Neuron (in vitro differentiated cells): ENCODE measurements around the gene TRMO.

Experiments used
- H2AFZ ChIP-seq: one replicate; pipeline ENCODE4 v1.6.1; 2013; ENCODE audit warnings: low read depth, mild to moderate bottlenecking, inconsistent platforms, low read length, moderate library complexity
- H3K27me3 ChIP-seq: one replicate; pipeline ENCODE4 v1.6.1; 2013; ENCODE audit warnings: low read length; ENCODE audit not compliant: insufficient read depth
- H3K36me3 ChIP-seq: one replicate; pipeline ENCODE4 v1.6.1; 2013; ENCODE audit warnings: low read length; ENCODE audit not compliant: insufficient read depth
- H3K4me1 ChIP-seq: one replicate; pipeline ENCODE4 v1.6.1; 2013; ENCODE audit warnings: low read length; ENCODE audit not compliant: insufficient read depth
- H3K4me3 ChIP-seq: 2 replicates; pipeline ENCODE4 v1.5.1; 2013; ENCODE audit warnings: mild to moderate bottlenecking, low read length, moderate library complexity
- H3K9me3 ChIP-seq: one replicate; pipeline ENCODE4 v1.6.1; 2013; ENCODE audit warnings: low read length

TRMO gene

GRCh38 chr9:97889941-97890887 is 32.1 kb downstream of the TRMO start:
- Histone ChIP-seq H2AFZ (no peak overlapping the region), H3K36me3 (no peaks in the 10 kb centered on the region), H3K4me1 (peaks cover 18% of the 10 kb centered on the region), H3K27me3 (no peaks in the 10 kb centered on the region), H3K9me3 (peaks cover 2% of the 10 kb centered on the region), H3K4me3 (no peak overlapping the region)

GRCh38 chr9:97880336-97880735 is 42.0 kb downstream of the TRMO start:
- Histone ChIP-seq H2AFZ (no peak overlapping the region), H3K9me3 (peaks cover 2% of the 10 kb centered on the region), H3K36me3 (no peaks in the 10 kb centered on the region), H3K27me3 (no peaks in the 10 kb centered on the region), H3K4me3 (no peak overlapping the region), H3K4me1 (no peaks in the 10 kb centered on the region)

- Histone ChIP-seq H3K4me3 (no peak overlapping the region), H2AFZ (no peak overlapping the region), H3K27me3 (no peaks in the 10 kb centered on the region), H3K9me3 (peaks cover 1% of the 10 kb centered on the region), H3K4me1 (no peaks in the 10 kb centered on the region), H3K36me3 (no peaks in the 10 kb centered on the region)
These were observed 46.2 kb downstream of the TRMO start for GRCh38 chr9:97876061-97876460.

- peaks cover 3% of the 10 kb centered on the region for H3K27me3 ChIP-seq
- no peak overlapping the region for H2AFZ ChIP-seq
- no peaks in the 10 kb centered on the region for H3K36me3 ChIP-seq
- peaks cover 1% of the 10 kb centered on the region for H3K9me3 ChIP-seq
- no peaks in the 10 kb centered on the region for H3K4me1 ChIP-seq
- H3K4me3 ChIP-seq, result no peak overlapping the region
These were observed 47.2 kb downstream of the TRMO start for GRCh38 chr9:97875111-97875510.

- no peak overlapping the region for H3K4me3 ChIP-seq
- peaks cover 3% of the 10 kb centered on the region for H3K27me3 ChIP-seq
- no peaks in the 10 kb centered on the region for H3K4me1 ChIP-seq
- no peaks in the 10 kb centered on the region for H3K36me3 ChIP-seq
- no peak overlapping the region for H2AFZ ChIP-seq
- H3K9me3 ChIP-seq, result peaks cover 1% of the 10 kb centered on the region
These were observed 47.7 kb downstream of the TRMO start for GRCh38 chr9:97874624-97875023.

- Histone ChIP-seq H3K4me1 (no peaks in the 10 kb centered on the region), H3K4me3 (no peak overlapping the region), H3K36me3 (no peaks in the 10 kb centered on the region), H3K27me3 (peaks cover 7% of the 10 kb centered on the region), H3K9me3 (peaks cover 1% of the 10 kb centered on the region), H2AFZ (no peak overlapping the region)
These were observed 48.4 kb downstream of the TRMO start for GRCh38 chr9:97873882-97874281.

- no peak overlapping the region for H3K4me3 ChIP-seq
- no peak overlapping the region for H2AFZ ChIP-seq
- H3K4me1 ChIP-seq, result no peaks in the 10 kb centered on the region
- peaks cover 1% of the 10 kb centered on the region for H3K9me3 ChIP-seq
- H3K36me3 ChIP-seq, result no peaks in the 10 kb centered on the region
- H3K27me3 ChIP-seq, result peaks cover 7% of the 10 kb centered on the region
These were observed 48.9 kb downstream of the TRMO start for GRCh38 chr9:97873425-97873824.

- no peak overlapping the region for H3K4me3 ChIP-seq
These were observed 53.4 kb downstream of the TRMO start for GRCh38 chr9:97868859-97869258.

GRCh38 chr9:97866848-97867247 is 55.5 kb downstream of the TRMO start:
- no peak overlapping the region for H3K4me3 ChIP-seq
- peaks cover 38% of the 10 kb centered on the region for H3K27me3 ChIP-seq
- no peaks in the 10 kb centered on the region for H3K4me1 ChIP-seq
- peaks cover 3% of the 10 kb centered on the region for H3K9me3 ChIP-seq
- no peaks in the 10 kb centered on the region for H3K36me3 ChIP-seq
- H2AFZ ChIP-seq, result no peak overlapping the region

More at GRCh38 chr9:97868859-97869258, 53.4 kb downstream of the TRMO start:
- Histone ChIP-seq H3K9me3 (peaks cover 3% of the 10 kb centered on the region), H3K4me1 (no peaks in the 10 kb centered on the region), H3K27me3 (peaks cover 19% of the 10 kb centered on the region), H2AFZ (no peak overlapping the region), H3K36me3 (no peaks in the 10 kb centered on the region)

GRCh38 chr9:97866300-97866699 is 56.0 kb downstream of the TRMO start:
- Histone ChIP-seq H3K9me3 (peaks cover 3% of the 10 kb centered on the region), H3K27me3 (peaks cover 41% of the 10 kb centered on the region), H2AFZ (no peak overlapping the region), H3K36me3 (no peaks in the 10 kb centered on the region), H3K4me3 (no peak overlapping the region), H3K4me1 (no peaks in the 10 kb centered on the region)

GRCh38 chr9:97864396-97864795 is 57.9 kb downstream of the TRMO start:
- peaks cover 57% of the 10 kb centered on the region for H3K27me3 ChIP-seq
- H3K4me3 ChIP-seq, result no peak overlapping the region
- H3K4me1 ChIP-seq, result no peaks in the 10 kb centered on the region

GRCh38 chr9:97863314-97863713 is 59.0 kb downstream of the TRMO start:
- Histone ChIP-seq H3K4me1 (no peaks in the 10 kb centered on the region), H3K27me3 (peaks cover 64% of the 10 kb centered on the region), H3K4me3 (no peak overlapping the region), H3K36me3 (no peaks in the 10 kb centered on the region), H3K9me3 (peaks cover 7% of the 10 kb centered on the region), H2AFZ (no peak overlapping the region)

More at GRCh38 chr9:97864396-97864795, 57.9 kb downstream of the TRMO start:
- H2AFZ ChIP-seq, result no peak overlapping the region
- no peaks in the 10 kb centered on the region for H3K36me3 ChIP-seq
- H3K9me3 ChIP-seq, result peaks cover 7% of the 10 kb centered on the region

- Histone ChIP-seq H3K4me3 (no peak overlapping the region), H3K36me3 (no peaks in the 10 kb centered on the region), H3K9me3 (peaks cover 7% of the 10 kb centered on the region), H3K4me1 (no peaks in the 10 kb centered on the region), H3K27me3 (peaks cover 86% of the 10 kb centered on the region), H2AFZ (no peak overlapping the region)
These were observed 61.2 kb downstream of the TRMO start for GRCh38 chr9:97861148-97861475.
